GM18511 (cell line): Measurements from ENCODE around the gene CAMTA2.
"Not testable (repeated sequence)": the region's sequence is repeated elsewhere in the genome, so short reads cannot be mapped to it uniquely, and the experiment has no call there.

Experiments
- ATAC-seq: cut with Tn5 transposase; IDR thresholded peaks from one replicate; pipeline ENCODE4 v1.9.1; 2021; ENCODE audit warnings: mild to moderate bottlenecking, moderate library complexity; ENCODE audit not compliant: unreplicated experiment

The CAMTA2 gene

GRCh38 chr17:4933646-4934045 lies 53.8 kb downstream of the CAMTA2 start:
- no peak for ATAC-seq

GRCh38 chr17:4932756-4933155 lies 54.7 kb downstream of the CAMTA2 start:
- ATAC-seq: no peak

GRCh38 chr17:4931963-4932362 lies 55.5 kb downstream of the CAMTA2 start, which contains the start of gene GP1BA:
TSS of gene GP1BA (plus strand) at chr17:4932277. CDS start at chr17:4932605, 328 bp downstream.
- no peak for ATAC-seq

- no peak for ATAC-seq
Measured at GRCh38 chr17:4928881-4929280, 58.6 kb downstream of the CAMTA2 start.

- not testable (repeated sequence) for ATAC-seq
Measured at GRCh38 chr17:4926577-4927335, 60.7 kb downstream of the CAMTA2 start.

GRCh38 chr17:4921320-4921719 lies 66.2 kb downstream of the CAMTA2 start:
- ATAC-seq: no peak

- no peak for ATAC-seq
Measured at GRCh38 chr17:4920351-4921048, 67.0 kb downstream of the CAMTA2 start.

- no peak for ATAC-seq
Measured at GRCh38 chr17:4919511-4920047, 67.9 kb downstream of the CAMTA2 start.
